HepG2 (cell line): ENCODE data around the gene TPST1. TPM values are rescaled to one million over a fixed set of nuclear protein-coding genes. Genes with fewer than 3 reads are reported as not detected.
"Not testable (repeated sequence)": the region's sequence is repeated elsewhere in the genome, so short reads cannot be mapped to it uniquely, and the experiment has no call there.

ENCODE experiments used
- ATAC-seq: fragments of 200-7000 bp; cut with Tn5 transposase; 3 replicates; pipeline ENCODE4 v1.9.1; 2020; ENCODE audit warnings: mild to moderate bottlenecking, moderate library complexity
- BruUV-seq: library from RNA; stranded (reverse); fragments of 400-500 nt; replicated peaks from 2 replicates; lab custom pipeline; 2021; lab: Mats Ljungman, UMichigan
- CTCF ChIA-PET: fragments of 300-600 bp; formaldehyde crosslinking; extraction: SDS; loops from one replicate; lab custom pipeline; 2021; ENCODE audit warnings: low total read pairs, inconsistent platforms, low intra/inter-chr PET ratio; lab: Yijun Ruan, JAX
- POLR2A ChIA-PET: fragments of 350-600 bp; sonication (Branson Sonifier 250); formaldehyde crosslinking; loops from one replicate; lab custom pipeline; 2020; ENCODE audit warnings: antibody characterized with exemption, inconsistent platforms; lab: Yijun Ruan, JAX
- DNase-seq: peaks from one replicate; pipeline ENCODE4 v3.0.0-alpha.2; 2015; ENCODE audit warnings: low spot score
- FAIRE-seq: peaks from 3 replicates; lab custom pipeline; 2011; peaks lifted over from hg19 to GRCh38; lab: Jason Lieb, UNC
- H2AFZ ChIP-seq: one replicate; pipeline ENCODE4 v1.6.1; 2011; ENCODE audit warnings: low read length, inconsistent platforms
- H3K27ac ChIP-seq: fragments of 300-600 bp; 3 replicates; pipeline ENCODE4 v1.8.0; 2011; ENCODE audit warnings: mixed run types, mild to moderate bottlenecking, mixed read lengths, low read length, inconsistent platforms; ENCODE audit not compliant: insufficient read depth; ENCODE audit errors: extremely low read length
- H3K27me3 ChIP-seq, 2 experiments: fragments of 200-600 bp in 1 of 2; 2 replicates in 1 of 2; 3 replicates in 1 of 2; pipeline versions ENCODE4 v1.6.0 to v1.8.0; 2011; ENCODE audit warnings: low read length in 2 of 2, mild to moderate bottlenecking in 2 of 2, moderate library complexity in 2 of 2, inconsistent platforms in 1 of 2; ENCODE audit not compliant: insufficient read depth in 2 of 2, control insufficient read depth in 1 of 2
- H3K36me3 ChIP-seq, 2 experiments: fragments of 200-600 bp in 1 of 2; replicated peaks in 1 of 2; 2 replicates in 1 of 2; 3 replicates in 1 of 2; pipeline versions ENCODE4 v1.5.1 to v1.8.0; 2011; ENCODE audit warnings: low read length in 2 of 2, inconsistent platforms in 1 of 2; ENCODE audit not compliant: insufficient read depth in 2 of 2, control insufficient read depth in 1 of 2
- H3K4me1 ChIP-seq: 2 replicates; pipeline ENCODE4 v1.5.1; 2012; ENCODE audit warnings: low read length, inconsistent platforms; ENCODE audit not compliant: insufficient read depth
- H3K4me2 ChIP-seq: 2 replicates; pipeline ENCODE4 v1.6.0; 2011; ENCODE audit warnings: low read depth, low read length, inconsistent platforms
- H3K4me3 ChIP-seq, 3 experiments: fragments of 200-600 bp in 1 of 3; sonication (generic), shearing (Covaris generic) in 1 of 3; replicated peaks in 1 of 3; 2 replicates each; pipeline ENCODE4 v1.5.1; 2011 to 2016; ENCODE audit warnings: low read length in 3 of 3, inconsistent platforms in 2 of 3, low read depth in 2 of 3, mild to moderate bottlenecking in 2 of 3, control low read depth in 1 of 3, mixed read lengths in 1 of 3; ENCODE audit not compliant: insufficient read depth in 1 of 3
- H3K79me2 ChIP-seq: one replicate; pipeline ENCODE4 v1.6.1; 2011; ENCODE audit warnings: low read length, inconsistent platforms; ENCODE audit not compliant: insufficient read depth
- H3K9ac ChIP-seq: 2 replicates; pipeline ENCODE4 v1.6.0; 2011; ENCODE audit warnings: mild to moderate bottlenecking, low read depth, low read length, inconsistent platforms; ENCODE audit not compliant: insufficient read depth
- H3K9me3 ChIP-seq: 2 replicates; pipeline ENCODE4 v1.5.1; 2012; ENCODE audit warnings: mild to moderate bottlenecking, low read length
- H4K20me1 ChIP-seq: 2 replicates; pipeline ENCODE4 v1.6.0; 2011; ENCODE audit warnings: inconsistent platforms, mild to moderate bottlenecking, low read length, moderate library complexity; ENCODE audit not compliant: insufficient read depth
- CEBPB ChIP-seq: IDR thresholded peaks from 2 replicates; pipeline ENCODE4 v1.6.1; 2011; ENCODE audit warnings: low read depth, low read length, improper control_type of control experiment, borderline replicate concordance
- CEBPG ChIP-seq: IDR thresholded peaks from 2 replicates; pipeline ENCODE4 v1.6.1; 2016
- MAFF ChIP-seq: IDR thresholded peaks from 2 replicates; pipeline ENCODE4 v1.6.1; 2011; ENCODE audit warnings: low read depth, low read length, improper control_type of control experiment
- MAFK ChIP-seq, 2 experiments: IDR thresholded peaks in 1 of 2; conservative IDR thresholded peaks in 1 of 2; 2 replicates each; pipeline ENCODE4 v1.6.1; 2011; ENCODE audit warnings: improper control_type of control experiment in 2 of 2, low read length in 2 of 2
- ZNF549 ChIP-seq: sonication (generic); formaldehyde crosslinking; IDR thresholded peaks from 2 replicates; pipeline ENCODE4 v1.5.0; 2020; ENCODE audit warnings: missing genetic modification reagents
- WGBS: methylation state at CpG from one replicate; pipeline ENCODE4 v1.1.6; 2017; ENCODE audit warnings: low lambda C conversion rate; 5-methylcytosine and 5-hydroxymethylcytosine counted together
- in situ Hi-C: cut with HindIII; loops from 2 replicates; pipeline ENCODE4 v1.10.0; 2017; ENCODE audit warnings: low pct_unique_long_range_greater_than_20kb; ENCODE audit not compliant: extremely low pct_ligation_motif_present
- intact Hi-C: fragments of 100-400 bp; cut with micrococcal nuclease; formaldehyde crosslinking; loops from one replicate; pipeline ENCODE4 v1.10.0; 2022; ENCODE audit not compliant: unreplicated experiment
- polyA plus RNA-seq, 8 experiments: library from polyadenylated mRNA; depleted of rRNA in 3 of 8; stranded (reverse) in 7 of 8; unstranded in 1 of 8; fragments of >200 nt; fragmentation: Illumina TruSeq in 4 of 8; extraction: Trizol in 4 of 8; gene quantifications; 2 replicates each; pipeline versions ENCODE4 v1.2.1 to v1.2.3, GENCODE V29; 2011 to 2016; ENCODE audit warnings: low read depth in 4 of 8, missing spikeins in 1 of 8, mixed read lengths in 1 of 8; ENCODE audit not compliant: insufficient read depth in 1 of 8
- total RNA-seq, 5 experiments: library from RNA; depleted of rRNA; stranded (reverse); fragments of >200 nt; fragmentation: Illumina TruSeq; extraction: Trizol; gene quantifications; 2 replicates each; pipeline ENCODE4 v1.2.3, GENCODE V29; 2016; ENCODE audit warnings: low read depth in 1 of 5

TPST1 gene
- total and polyA plus RNA-seq, 2 of the 13 experiments (the other 11 are each of a cell fraction or from before 2014, with no cell fraction given): 24.3 to 34.1 TPM

DNA sequence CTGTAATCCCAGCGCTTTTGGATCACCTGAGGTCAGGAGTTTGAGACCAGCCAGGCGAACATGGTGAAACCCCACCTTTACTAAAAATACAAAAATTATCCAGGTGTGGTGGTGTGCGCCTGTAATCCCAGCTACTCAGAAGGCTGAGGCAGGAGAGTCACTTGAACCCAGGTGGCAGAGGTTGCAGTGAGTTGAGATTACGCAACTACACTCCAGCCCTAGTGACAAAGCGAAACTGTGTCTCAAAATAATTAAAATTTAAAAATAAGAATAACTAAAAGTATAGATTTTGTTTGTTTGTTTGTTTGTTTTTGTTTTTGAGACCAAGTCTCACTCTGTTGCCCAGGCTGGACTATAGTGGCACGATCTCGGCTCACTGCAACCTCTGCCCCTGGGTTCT, 49.1 kb upstream of the TPST1 start:
- POLR2A ChIA-PET, BruUV-seq, ATAC-seq, CTCF ChIA-PET, H3K27me3 ChIP-seq, H4K20me1 ChIP-seq, DNase-seq, H2AFZ ChIP-seq, H3K79me2 ChIP-seq, H3K9me3 ChIP-seq, in situ Hi-C loops, H3K4me2 ChIP-seq, H3K9ac ChIP-seq, H3K4me3 ChIP-seq, H3K4me1 ChIP-seq, H3K27ac ChIP-seq: not testable (repeated sequence)
- WGBS: 92% methylated on average over 7 of the region's 7 CpGs
- H3K36me3 ChIP-seq: peaks cover 15 to 34% of the 10 kb centered on the region in 2 experiments
- TF ChIP-seq CEBPG (CRISPR knock-in tag): peak; percentile 44
- TF ChIP-seq CEBPB: peak; percentile 77
- TF ChIP-seq, all 625 proteins: peak for 2; not testable (repeated sequence) for 623
- intact Hi-C loops, FAIRE-seq: not testable (repeated sequence)

DNA sequence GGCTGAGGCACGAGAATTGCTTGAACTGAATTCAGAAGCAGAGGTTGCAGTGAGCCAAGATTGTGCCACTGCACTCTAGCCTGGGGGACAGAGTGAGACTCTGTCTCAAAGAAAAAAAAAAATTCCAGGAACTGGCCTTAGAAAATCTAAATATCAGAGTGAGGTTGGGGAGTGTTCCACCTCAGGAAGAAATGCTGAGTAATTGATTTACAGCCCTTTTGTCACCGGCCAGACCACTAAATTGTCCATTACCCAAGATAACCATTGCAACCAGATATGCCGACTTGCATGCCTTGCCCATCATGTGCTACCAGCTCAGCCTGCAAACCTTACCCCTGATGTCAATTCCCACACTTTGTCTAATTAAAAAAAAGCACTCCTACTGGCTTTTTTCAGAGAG, 48.1 kb upstream of the TPST1 start:
- POLR2A ChIA-PET: no interaction called here

More for the DNA sequence above, 48.1 kb upstream of the TPST1 start:
- H3K9me3 ChIP-seq: no peaks in the 10 kb centered on the region
- H3K36me3 ChIP-seq: peaks cover 12 to 27% of the 10 kb centered on the region in 2 experiments
- H3K27me3 ChIP-seq: no peaks in the 10 kb centered on the region
- no peak overlapping the region for H3K9ac ChIP-seq
- H2AFZ ChIP-seq: no peak overlapping the region
- H3K27ac ChIP-seq: no peak overlapping the region
- no peak overlapping the region for H3K4me2 ChIP-seq
- intact Hi-C loops: no loop called here
- H3K4me1 ChIP-seq: no peaks in the 10 kb centered on the region
- CTCF ChIA-PET: no interaction called here
- no peaks in the 10 kb centered on the region for H3K79me2 ChIP-seq
- TF ChIP-seq MAFK (conservative IDR thresholded peaks at IDR 0.05 in 1 of 2, IDR thresholded peaks at IDR 0.05 in 1 of 2; ENCODE audit: low read length in 2 of 2): peak; percentile 67 to 85
- TF ChIP-seq MAFF: peak; percentile 77
- no peak for TF ChIP-seq ZNF549
- in situ Hi-C loops: no loop called here
- FAIRE-seq (no peak), ATAC-seq (no peak), DNase-seq (no peak)
- BruUV-seq: no TSS peak
- H4K20me1 ChIP-seq: no peaks in the 10 kb centered on the region
- H3K4me3 ChIP-seq: no peak overlapping the region
- 97% methylated on average over 3 of the region's 3 CpGs for WGBS
